Activated T-cell treated with anti-CD3 and anti-CD28 coated beads for 48 hours (primary cell): ENCODE measurements around the gene LAP3.
"Not testable (repeated sequence)": the region's sequence is repeated elsewhere in the genome, so short reads cannot be mapped to it uniquely, and the experiment has no call there.

ENCODE experiments used
- DNase-seq: peaks from one replicate; pipeline ENCODE4 v3.0.0-alpha.2; 2020; ENCODE audit warnings: low read depth

Gene LAP3

DNA sequence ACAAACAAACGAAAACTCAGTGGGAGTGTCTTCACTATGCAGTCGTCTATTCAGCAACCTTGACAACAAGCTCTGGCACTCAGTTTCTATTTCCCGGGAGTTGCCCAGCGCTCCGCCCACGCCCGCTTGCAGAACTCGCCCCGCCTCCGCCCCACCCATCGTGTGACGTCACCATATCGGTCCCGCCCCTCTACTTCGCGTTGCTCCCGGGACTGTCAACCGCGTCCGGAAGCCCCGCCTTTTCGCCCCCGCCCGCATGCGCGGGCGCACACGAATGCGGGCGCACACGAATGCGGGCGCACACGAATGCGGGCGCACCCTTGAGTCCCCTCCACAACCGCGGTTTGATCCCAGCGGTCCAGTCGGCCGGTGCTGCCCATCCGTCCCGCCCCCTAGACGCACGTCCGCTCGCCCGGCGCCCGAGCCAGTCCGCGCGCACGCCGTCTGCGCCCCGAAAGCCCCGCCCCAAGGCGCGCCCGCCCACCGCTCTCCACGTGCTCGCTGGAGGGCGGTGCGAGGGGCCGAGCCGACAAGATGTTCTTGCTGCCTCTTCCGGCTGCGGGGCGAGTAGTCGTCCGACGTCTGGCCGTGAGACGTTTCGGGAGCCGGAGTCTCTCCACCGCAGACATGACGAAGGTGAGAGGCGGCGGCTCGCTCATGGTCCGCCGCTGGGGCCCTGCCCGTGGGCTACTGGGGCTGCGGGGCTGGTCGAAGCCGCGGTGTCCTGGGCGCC is at the start of gene LAP3:
TSS of gene LAP3 (plus strand) at position 267 of the 733 bp plus-strand sequence. CDS start at position 535, 268 bp downstream.
- peak; percentile 96 for DNase-seq

DNA sequence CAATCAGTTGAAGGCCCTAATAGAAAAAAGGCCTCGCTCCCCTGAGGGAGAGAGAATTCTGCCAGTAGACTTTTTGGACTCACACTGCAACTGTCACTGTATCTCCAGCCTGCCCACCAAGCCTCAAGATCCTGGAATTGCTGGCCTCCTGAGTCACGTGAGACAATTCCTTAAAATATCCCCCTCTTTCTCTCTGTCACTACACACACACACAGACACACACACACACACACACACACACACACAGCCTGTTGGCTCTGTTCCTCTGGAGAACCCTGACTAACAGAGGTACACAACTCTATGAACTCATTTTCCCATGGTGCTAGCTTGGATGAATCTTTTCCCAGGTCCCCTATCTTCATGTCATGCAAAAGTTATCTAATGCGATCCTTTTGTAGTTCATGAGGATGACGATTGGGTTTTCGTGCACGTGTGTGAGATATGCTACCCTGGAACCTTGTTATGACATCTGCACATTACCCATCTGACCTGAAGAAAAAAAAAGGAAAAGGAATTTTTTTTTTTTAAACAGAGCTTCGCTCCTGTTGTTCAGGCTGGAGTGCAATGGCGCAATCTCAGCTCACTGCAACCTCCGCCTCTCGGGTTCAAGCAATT is 48.3 kb upstream of the LAP3 start:
- no peak for DNase-seq

DNA sequence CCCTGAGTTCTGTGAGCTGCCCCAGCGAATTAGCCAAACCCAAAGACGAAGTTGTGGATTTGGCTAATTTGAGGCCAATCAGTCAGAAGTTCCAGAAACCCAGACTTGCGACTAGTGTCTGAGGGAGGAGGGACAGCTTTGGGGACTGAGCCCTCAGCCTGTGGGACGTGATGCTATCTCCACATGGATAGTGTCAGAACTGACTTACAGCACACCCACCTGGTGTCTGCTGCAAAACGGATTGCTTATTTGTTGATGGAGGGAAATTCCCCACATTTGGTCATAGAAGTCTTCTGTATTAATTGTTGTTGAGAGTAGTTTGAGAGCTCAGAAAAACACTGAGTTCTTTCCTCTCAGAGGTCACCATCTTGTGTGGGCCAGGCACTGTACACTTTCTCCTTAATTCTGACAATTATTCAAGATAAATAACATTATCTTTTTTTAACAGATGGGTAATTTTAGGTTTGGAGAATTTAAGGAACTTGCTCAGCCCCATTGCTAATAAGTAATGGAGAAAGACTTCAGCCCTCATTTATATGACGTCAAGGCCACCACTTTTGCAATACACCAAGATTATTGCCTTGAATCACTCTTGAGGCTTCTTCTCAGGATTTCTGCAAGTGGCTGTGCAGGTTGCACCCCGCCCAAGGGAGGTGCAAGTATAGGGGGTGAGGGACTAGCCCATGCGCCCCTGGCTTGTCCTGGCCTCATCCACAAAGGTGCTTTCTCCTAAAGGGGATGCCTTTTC is 45.3 kb upstream of the LAP3 start:
- DNase-seq: no peak

DNA sequence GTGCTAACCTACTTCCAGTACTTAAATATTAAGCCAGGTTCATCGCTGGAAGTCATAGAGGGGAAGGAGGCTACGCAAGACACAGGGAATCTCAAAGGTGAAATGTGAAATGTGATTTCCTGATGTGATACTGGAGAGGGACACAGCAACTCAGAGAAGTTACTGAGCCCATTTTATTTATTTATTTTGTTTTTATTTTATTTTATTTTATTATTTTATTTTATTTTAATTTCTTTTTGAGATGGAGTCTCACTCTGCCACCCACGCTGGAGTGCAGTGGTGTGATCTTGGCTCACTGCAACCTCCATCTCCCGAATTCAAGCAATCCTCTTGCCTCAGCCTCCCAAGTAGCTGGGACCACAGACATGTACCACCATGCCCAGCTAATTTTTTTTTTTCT is 42.3 kb upstream of the LAP3 start:
- no peak for DNase-seq

DNA sequence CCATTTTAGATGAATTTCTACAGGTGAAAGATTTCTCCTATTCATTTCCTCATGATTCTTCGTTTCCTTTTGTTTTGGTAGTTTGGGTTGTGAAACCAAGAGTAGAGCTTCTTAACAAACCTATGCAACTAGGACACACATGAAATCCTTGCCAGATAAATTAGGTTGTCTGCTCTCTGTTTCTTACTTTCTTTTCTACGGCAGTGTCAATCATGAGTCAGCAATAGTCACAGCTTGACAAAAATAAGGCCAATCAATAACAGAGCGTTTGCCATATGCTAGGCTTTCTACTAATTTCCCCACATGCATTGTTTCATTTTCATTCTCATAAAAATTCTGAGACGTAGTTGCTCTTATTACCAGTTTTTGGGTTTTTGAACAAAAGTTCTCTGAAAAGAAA is 41.8 kb upstream of the LAP3 start:
- no peak for DNase-seq

DNA sequence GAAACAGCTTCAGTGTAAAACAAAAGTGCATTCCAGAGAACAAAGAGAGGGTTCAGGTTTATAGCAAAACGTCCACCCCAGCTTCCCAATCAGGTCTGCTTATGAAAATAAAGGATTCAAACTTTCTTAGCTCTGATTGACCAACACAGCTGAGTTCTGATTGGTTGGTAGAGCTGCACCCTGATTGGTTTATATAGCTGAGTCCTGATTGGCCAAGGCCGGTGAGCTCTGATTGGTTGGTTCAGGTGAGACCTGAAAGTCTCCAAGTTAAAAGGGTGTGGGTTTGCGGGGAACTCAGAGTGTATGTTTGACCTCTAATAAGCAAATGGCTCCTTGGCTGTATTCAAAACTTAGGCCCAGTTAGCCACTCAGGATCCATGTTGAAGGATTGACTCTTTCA is 41.1 kb upstream of the LAP3 start:
- no peak for DNase-seq

DNA sequence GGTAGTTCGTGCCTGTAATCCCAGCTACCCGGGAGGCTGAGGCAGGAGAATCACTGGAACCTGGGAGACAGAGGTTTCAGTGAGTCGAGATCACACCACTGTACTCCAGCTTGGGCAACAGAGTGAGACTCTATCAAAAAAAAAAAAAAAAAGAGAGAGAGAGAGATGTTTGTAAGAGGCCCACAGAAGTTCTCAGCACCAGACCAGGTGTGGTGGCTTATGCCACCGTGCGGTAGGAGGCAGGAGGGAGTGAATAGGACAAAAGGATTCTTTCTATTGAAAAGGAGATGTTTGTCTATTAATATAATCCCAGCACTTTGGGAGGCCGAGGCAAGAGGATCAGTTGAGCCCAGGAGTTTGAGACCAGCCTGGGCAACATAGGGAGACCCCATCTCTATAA is 39.9 kb upstream of the LAP3 start:
- not testable (repeated sequence) for DNase-seq

DNA sequence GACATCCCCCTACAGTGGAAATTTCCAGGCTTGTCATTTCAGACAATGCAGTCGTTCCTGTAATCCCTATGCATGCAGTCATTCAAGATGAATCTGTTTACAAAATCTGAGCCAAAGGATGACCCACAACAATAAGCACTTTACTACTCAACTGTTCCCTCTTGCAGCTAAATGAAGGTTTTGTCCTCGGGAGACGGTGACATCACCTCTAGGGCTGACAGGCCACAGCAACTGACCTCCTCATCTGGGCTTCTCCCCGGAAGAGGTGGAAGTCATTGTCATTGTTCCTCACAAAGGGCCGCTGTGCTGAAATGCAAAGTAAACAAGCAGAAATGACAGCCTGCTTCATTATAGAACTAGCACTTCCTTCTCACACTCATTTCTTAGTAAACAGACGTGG is 32.8 kb upstream of the LAP3 start:
- DNase-seq: no peak

DNA sequence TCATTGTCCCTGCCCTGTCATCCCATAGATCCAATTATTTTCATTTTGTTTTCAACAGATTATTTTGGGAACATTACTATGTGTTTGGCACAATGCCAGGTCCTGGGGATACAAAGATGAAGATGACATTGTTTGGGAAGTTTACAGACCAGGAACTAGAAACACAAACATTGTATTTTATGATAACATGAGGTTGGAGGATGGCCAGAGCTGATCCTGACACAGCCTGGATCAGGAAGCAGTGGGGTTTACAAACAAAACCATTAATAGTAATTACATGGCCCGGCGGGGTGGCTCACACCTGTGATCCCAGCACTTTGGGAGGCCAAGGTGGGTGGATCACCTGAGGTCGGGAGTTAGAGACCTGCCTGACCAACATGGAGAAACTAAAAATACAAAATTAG is 32.2 kb upstream of the LAP3 start:
- DNase-seq: no peak

DNA sequence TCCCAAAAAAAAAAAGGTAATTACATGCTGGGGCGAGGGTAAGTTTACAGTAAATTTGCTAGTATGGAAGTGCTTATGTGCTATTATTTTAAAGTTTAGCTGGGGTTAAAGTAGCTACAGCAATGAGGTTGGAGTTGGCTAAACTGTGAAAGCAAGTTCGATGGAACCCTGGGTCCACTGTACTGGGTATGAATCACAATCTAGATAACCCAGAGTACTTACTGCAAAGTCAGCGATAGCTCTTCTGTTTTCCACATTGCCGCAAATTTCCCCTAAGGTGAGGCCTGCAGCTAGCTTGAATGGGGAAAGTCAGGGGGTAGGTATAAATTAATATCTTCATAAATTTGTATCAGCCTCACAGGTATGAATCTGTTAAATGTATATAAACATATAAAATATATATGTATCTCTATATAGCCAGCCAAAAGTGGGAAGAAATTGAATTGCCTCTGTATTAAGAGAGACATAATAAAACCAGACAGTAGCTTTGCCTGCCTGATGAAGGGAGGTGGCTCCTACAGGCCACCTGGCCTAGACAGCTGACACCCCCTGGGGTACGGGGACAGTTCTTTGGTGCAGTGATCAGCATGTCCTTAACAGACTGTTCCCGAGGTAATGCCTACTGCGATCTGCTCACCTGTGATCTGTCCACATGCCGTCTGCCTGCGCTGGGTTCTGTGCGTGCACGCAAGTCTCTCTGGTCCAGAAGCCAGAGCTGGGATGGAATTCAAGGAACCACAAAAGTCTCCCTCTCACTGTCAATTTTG is 31.4 kb upstream of the LAP3 start:
- DNase-seq: no peak

DNA sequence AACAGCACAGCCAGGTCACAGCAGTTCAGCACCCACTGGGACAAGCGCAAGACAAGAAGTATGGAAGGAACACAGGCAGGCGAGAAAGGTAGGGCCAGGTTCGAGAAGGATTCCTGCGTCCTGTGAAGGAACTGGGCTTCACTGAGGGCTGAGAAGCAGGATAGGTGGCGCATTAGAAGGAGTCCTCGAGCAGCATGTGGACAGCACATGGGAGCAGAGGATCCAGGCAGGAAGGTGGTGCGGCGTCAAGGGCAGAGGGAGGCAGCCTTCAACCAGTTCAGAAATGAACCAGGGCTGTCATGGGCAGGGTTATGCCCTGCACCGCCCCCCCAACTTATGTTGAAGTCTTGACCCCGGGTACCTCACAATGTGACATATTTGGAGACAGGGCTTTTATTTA is 30.8 kb upstream of the LAP3 start:
- DNase-seq: no peak

DNA sequence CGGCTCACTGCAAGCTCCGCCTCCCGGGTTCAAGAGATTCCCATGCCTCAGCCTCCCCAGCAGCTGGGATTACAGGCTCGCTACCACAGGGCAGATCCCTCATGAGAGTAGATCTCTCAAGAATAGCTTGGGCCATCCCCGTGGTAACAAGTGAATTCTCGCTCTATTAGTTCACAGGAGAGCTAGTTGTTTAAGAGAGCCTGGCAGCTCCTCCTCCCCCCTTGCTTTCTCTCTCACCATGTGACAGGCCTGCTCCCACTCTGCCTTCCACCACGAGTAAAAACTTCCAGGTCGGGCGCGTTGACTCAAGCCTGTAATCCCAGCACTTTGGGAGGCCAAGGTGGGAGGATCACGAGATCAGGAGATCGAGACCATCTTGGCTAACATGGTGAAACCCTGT is 30.3 kb upstream of the LAP3 start:
- DNase-seq: no peak

DNA sequence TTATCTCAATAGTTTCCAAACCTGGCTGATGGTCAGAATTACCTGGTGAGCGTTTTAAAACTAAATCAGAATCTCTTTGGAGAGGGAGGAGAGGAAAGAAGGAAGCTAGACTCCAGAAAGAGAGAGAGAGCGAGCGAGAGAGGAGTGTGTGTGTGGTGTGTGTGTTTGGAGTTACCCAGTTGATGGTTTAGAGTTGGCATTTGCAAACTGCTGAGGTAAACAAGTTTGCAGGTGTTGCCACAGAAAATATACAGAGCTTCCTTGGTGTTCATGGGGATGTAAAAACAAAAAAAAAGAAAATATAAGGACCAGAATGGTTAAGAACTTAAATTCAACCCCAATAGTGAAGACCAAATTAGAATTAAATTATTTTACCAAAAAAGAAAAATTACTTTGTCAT is 26.4 kb upstream of the LAP3 start:
- DNase-seq: no peak

DNA sequence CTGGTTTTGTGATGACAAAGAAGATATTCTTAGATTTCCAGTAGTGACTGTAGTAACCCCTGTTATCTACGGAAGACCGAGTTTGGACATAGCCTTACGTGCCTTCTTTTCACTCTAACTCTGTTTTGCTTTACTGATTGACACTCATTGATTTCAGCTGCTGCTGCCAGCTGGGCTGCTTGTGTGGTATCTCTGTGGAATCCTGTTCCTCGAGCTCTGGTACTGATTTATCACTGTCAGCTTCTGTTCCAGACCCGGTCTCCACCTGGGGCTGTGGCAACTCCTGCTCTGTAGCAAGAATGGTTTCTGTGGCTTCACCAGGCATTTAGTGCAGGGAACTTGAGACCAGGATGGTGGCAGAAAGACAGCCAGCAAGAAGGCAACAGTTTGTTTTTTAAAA is 24.6 kb upstream of the LAP3 start:
- DNase-seq: no peak

DNA sequence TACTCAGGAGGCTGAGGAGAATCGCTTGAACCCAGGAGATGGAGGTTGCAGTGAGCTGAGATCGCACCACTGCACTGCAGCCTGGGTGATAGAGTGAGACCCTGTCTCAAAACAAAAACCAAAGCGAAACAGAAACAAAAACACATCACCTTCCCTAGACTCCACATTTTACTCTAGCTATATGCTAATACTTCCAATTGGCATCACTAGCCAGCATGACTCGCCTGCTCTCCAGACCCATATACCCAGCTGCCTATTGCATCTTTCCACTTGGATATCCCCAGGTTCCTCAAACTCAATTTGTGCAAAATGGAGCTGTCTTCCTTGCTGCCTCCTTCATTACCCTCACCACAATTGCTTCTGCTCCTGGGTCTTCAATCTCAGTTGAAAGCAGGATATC is 22.4 kb upstream of the LAP3 start:
- no peak for DNase-seq

DNA sequence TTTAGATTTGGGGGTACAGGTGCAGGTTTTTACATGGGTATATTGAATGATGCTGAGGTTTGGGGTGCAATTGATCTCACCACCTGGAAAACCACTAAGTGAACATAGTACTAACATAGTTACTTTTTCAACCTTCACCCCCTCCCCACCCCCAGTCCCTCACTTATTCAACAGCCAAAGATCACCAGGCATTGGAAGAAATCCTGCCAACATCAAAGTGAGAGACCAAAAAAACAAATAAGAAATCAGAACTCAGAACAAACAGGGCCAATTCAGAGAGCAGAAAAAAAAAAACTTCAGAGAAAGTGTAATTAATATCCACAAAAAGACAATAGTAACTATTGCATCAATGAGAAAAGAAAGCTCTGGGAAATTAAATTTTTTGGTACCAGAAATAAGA is 20.5 kb upstream of the LAP3 start:
- DNase-seq: no peak

DNA sequence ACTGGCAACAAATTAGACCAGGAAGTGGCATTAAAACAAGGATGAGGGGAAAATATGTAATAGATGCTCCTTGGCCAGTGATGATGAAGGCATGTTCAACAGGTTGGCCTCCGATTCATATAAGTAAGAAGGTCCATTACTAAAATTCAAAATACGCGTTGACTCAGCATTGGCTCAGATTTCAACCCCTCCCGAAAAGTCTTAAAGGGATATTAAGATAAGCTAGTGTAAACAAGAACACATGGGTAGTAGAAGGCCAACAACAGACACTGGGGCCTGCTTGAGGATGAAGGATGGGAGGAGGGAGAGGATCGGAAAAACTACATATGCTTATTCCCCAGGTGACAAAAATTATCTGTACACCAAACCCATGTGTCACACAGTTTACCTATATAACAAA is 19.1 kb upstream of the LAP3 start:
- DNase-seq: no peak

DNA sequence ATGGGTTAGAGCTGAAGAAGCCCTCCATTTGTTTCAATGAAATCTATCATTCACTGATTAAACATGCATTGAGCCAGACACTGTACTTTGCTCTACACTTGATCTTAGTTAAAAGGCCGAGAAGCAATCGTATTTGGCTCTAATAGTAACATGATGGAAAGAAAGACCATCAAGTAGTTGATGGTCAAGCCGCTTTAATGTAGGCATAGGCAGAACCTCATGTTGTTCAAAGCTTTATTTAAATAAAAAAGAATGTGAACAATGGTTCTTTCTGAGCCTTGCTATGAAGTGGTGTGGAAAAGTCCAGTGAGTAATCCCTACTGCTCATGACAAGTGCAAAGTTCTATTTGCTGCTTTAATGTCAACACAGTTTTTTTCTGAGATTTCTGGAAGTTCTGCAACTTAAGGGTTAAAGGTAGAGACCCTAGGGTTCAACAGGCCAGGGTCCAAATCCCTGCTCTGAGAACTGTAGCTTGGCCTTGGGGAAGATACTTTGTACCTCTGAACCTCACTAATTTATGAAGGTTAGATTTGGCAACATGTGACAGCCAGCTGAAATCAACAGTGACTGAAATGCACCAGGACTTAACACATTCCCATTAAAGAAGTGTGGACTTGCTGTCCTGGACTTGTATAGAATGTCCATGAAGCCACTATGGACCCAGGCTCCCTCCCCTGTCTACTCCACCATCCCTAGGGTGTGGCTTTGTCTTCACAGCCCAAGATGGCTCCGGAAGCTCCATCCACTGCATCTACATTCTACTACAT is 17.9 kb upstream of the LAP3 start:
- no peak for DNase-seq

DNA sequence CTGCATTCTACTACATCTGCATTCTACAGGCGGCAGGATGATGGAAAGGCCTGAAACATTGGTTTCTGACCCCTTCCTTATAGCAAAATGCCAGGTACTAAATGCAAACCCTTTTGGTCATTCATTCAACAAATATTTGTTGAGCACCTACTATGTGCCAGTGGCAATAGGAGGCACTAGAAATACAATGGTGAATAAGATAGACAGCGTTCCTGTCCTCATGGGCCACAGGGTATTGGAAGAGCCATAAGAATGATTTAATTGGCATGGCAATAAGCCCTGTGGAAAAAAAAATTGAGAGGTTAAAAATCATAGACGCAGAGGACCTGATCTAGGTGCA is 17.3 kb upstream of the LAP3 start:
- DNase-seq: no peak

DNA sequence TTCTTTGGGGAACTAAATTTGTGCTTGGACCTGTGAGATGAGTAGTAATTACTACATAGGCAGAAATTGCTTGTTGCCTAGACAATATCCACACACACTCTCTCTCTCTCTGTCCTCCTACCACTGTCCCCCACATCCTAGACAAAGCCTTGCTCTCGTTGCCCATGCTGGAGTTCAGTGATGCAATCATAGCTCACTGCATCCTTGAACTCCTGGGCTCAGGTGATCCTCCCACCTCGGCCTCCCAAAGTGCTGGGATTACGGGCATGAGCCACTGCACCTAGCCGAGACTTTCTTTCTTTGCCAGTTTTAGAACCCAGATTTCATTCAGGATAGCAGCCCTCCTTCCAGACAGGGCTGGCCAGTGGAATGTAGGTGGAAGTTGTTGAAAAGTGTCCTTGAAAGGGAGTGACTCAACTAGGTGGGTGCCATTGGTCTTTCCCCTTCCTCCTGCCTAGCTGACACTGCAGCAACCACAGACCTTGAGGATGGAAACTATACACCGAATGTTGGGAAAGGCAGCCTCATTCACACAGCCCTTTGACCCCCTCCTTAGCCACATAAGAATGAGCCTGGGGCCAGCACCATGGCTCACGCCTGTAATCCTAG is 16.8 kb upstream of the LAP3 start:
- no peak for DNase-seq

DNA sequence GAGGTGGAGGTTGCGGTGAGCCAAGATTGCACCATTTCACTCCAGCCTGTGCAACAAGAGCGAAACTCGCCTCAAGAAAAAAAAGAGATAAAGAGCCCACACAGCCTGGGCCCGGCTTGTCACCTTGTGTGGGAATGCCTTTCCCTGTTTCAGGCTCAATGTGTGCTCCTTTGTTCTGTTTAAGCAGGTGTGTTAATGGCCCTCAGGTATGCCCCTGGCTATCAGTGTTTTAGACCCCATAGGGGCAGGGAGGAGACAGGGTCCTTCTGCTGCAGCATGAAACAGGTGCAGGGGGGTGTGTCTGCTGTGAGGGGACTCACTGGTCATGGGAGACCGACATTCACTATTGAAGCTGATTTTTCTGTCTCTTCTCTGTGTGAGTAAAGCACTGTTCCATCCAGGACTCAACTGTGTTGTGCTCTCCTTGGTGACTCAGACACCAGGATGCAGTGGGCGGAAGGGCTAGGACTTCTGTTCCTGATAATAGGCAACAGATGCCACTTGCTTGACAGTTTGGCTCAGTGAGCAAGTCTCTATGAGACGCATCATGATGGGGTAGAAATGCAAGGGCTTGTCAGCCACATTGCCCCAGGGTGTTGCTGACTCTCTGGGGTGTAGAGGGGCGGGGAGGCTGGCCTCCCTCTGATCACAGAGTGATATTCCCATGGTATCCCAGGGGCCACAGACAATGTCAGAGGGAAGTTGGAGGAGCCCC is 15.6 kb upstream of the LAP3 start:
- DNase-seq: no peak
